NCI-H2196 (cell line): ENCODE data around the gene CNPY1.
"Not testable (repeated sequence)": the region's sequence is repeated elsewhere in the genome, so short reads cannot be mapped to it uniquely, and the experiment has no call there.

Experiments used
- DNase-seq: peaks from one replicate; lab custom pipeline; 2025; ENCODE audit not compliant: unreplicated experiment; lab: John Stamatoyannopoulos, UW

The CNPY1 gene

GRCh38 chr7:155579565-155579964 is 33.2 kb upstream of the CNPY1 start:
- DNase-seq = no peak

- no peak for DNase-seq
These were observed 31.7 kb upstream of the CNPY1 start for GRCh38 chr7:155578016-155578415.

- no peak for DNase-seq
These were observed 31.1 kb upstream of the CNPY1 start for GRCh38 chr7:155577509-155577905.

- no peak for DNase-seq
These were observed 30.6 kb upstream of the CNPY1 start for GRCh38 chr7:155576900-155577508.

GRCh38 chr7:155576416-155576815 is 30.1 kb upstream of the CNPY1 start:
- DNase-seq = no peak

- DNase-seq = no peak
These were observed 28.4 kb upstream of the CNPY1 start for GRCh38 chr7:155574556-155575290.

- DNase-seq = no peak
These were observed 25.4 kb upstream of the CNPY1 start for GRCh38 chr7:155571581-155572345.

- DNase-seq = no peak
These were observed 24.6 kb upstream of the CNPY1 start for GRCh38 chr7:155570991-155571390.

- no peak for DNase-seq
These were observed 24.0 kb upstream of the CNPY1 start for GRCh38 chr7:155570171-155570958.

- DNase-seq = no peak
These were observed 23.3 kb upstream of the CNPY1 start for GRCh38 chr7:155569681-155570080.

- DNase-seq = no peak
These were observed 22.6 kb upstream of the CNPY1 start for GRCh38 chr7:155568842-155569494.

GRCh38 chr7:155568333-155568660 is 21.9 kb upstream of the CNPY1 start:
- DNase-seq = no peak

GRCh38 chr7:155567646-155568332 is 21.4 kb upstream of the CNPY1 start:
- no peak for DNase-seq

GRCh38 chr7:155566011-155566836 is 19.9 kb upstream of the CNPY1 start:
- no peak for DNase-seq

GRCh38 chr7:155565596-155565995 is 19.2 kb upstream of the CNPY1 start:
- no peak for DNase-seq

GRCh38 chr7:155562976-155563375 is 16.6 kb upstream of the CNPY1 start:
- not testable (repeated sequence) for DNase-seq

GRCh38 chr7:155562106-155562505 is 15.7 kb upstream of the CNPY1 start:
- no peak for DNase-seq

- DNase-seq = no peak
These were observed 14.8 kb upstream of the CNPY1 start for GRCh38 chr7:155560982-155561686.
